ENCODE data around the gene TNFRSF6B. TPM values are rescaled to one million over a fixed set of nuclear protein-coding genes. Genes with fewer than 3 reads are reported as not detected.

TNFRSF6B gene
- total and polyA plus RNA-seq, 2 of the 4 experiments (the other 2 are of a cell fraction), result 1.3 to 11.0 TPM

DNA sequence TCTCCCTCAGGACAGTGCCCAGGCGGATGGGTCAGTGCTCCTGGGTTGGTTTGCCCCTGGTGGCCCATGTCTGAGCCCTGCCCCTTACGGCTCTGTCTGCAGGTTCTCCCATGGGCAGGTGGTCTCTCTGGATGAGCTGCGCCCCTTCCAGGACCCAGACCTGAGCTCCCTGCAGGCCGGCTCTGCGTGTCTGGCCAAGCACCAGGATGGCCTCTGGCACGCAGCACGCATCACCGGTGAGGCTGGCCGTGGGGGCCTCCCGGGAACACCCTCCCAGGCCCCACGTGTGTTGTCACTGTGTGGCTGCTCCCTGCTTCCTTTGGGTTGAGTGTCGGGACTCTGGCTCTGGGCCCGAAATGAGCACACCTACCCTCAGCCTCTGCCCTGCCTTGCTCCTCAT is 36.7 kb downstream of the TNFRSF6B start:
- Histone ChIP-seq H2AK5ac (ENCODE audit: low read depth, low read length) (no peak overlapping the region), H2AFZ (replicated peaks; ENCODE audit: low read length, poor library complexity) (no peak overlapping the region), H2BK5ac (ENCODE audit: low read depth, low read length, poor library complexity, severe bottlenecking) (no peak overlapping the region), H4K91ac (ENCODE audit: insufficient read depth, low read depth, low read length) (no peak overlapping the region), H3K4me1 (ENCODE audit: control insufficient read depth, insufficient read depth, low read length) (peaks cover 2% of the 10 kb centered on the region; the same call in 1 of the 2 replicates), H3K9me1 (ENCODE audit: insufficient read depth, low read length) (peaks cover 19% of the 10 kb centered on the region), H3K9ac (ENCODE audit: low read depth, low read length) (no peak overlapping the region), H4K5ac (ENCODE audit: low read depth, low read length) (no peak overlapping the region), H3K4ac (ENCODE audit: low read depth, low read length) (no peak overlapping the region), H3K23ac (ENCODE audit: low read depth, low read length) (no peak overlapping the region), H3K14ac (replicated peaks; ENCODE audit: low read depth, low read length) (no peak overlapping the region), H3K4me3 (ENCODE audit: insufficient read depth, low read depth, low read length) (no peak overlapping the region), H3K79me1 (ENCODE audit: low read depth in 1 of 2, low read length in 2 of 2) (peaks cover 21 to 60% of the 10 kb centered on the region in 2 experiments), H2AK9ac (replicated peaks; ENCODE audit: low read depth, low read length, poor library complexity) (no peak overlapping the region), H2BK120ac (ENCODE audit: low read depth, low read length) (no peak overlapping the region), H3K4me2 (ENCODE audit: low read depth, low read length) (no peak overlapping the region), H3K18ac (ENCODE audit: low read depth, low read length) (no peak overlapping the region), H4K8ac (ENCODE audit: low read depth in 2 of 2, low read length in 2 of 2) (no peak overlapping the region), H3K9me3 (ENCODE audit: control insufficient read depth, insufficient read depth, low read length) (no peaks in the 10 kb centered on the region), H3K36me3 (ENCODE audit: control insufficient read depth, insufficient read depth, low read length) (peaks cover 39% of the 10 kb centered on the region), H3K27me3 (ENCODE audit: control insufficient read depth, insufficient read depth, low read length) (no peaks in the 10 kb centered on the region), H4K20me1 (ENCODE audit: insufficient read depth, low read length) (peaks cover 44% of the 10 kb centered on the region), H3K56ac (ENCODE audit: extremely low read depth, insufficient read depth, low read length) (no peak overlapping the region), H2BK15ac (ENCODE audit: low read depth, low read length) (no peak overlapping the region), H2BK20ac (ENCODE audit: low read depth, low read length) (no peak overlapping the region), H3K27ac (ENCODE audit: insufficient read depth, low read length) (no peak overlapping the region)
- DNase-seq (no peak), ATAC-seq (ENCODE audit: low read depth) (no peak)
- intact Hi-C loops (cut with micrococcal nuclease) (no loop called here), in situ Hi-C loops (cut with MboI; ENCODE audit: low sequenced_read_pairs) (no loop called here), dilution Hi-C loops (cut with HindIII; ENCODE audit: low sequenced_read_pairs, unreplicated experiment) (no loop called here)
- POLR2A ChIA-PET (ENCODE audit: unreplicated experiment), result no interaction called here
- TF ChIP-seq RAD21 (IDR thresholded peaks at IDR 0.05; ENCODE audit: low read length), result no peak
- TF ChIP-seq RCOR1 (IDR thresholded peaks at IDR 0.05; ENCODE audit: insufficient replicate concordance, low read length), result no peak
- TF ChIP-seq MAZ (IDR thresholded peaks at IDR 0.05; ENCODE audit: borderline replicate concordance, low read depth, low read length), result no peak
- TF ChIP-seq CTCF (conservative IDR thresholded peaks at IDR 0.05; ENCODE audit: low read depth, low read length), result no peak
- TF ChIP-seq MAFK (IDR thresholded peaks at IDR 0.05; ENCODE audit: low read depth, low read length), result no peak
- no peak for TF ChIP-seq FOS (IDR thresholded peaks at IDR 0.05; ENCODE audit: low read depth, low read length)
- TF ChIP-seq MXI1 (IDR thresholded peaks at IDR 0.05; ENCODE audit: borderline replicate concordance, low read depth, low read length), result no peak
- no TSS peak for BruUV-seq (replicated peaks)
- 97% methylated on average over 4 of the region's 13 CpGs; no CpG with 5 or more reads in 1 of the 2 experiments for WGBS, 2 experiments (ENCODE audit: extremely low coverage in 2 of 2, insufficient read length in 1 of 2)
- CTCF ChIA-PET, result no interaction called here
